Activated CD8-positive, alpha-beta memory T cell treated with anti-CD3 and anti-CD28 coated beads, Interleukin-2, amount 50 U/mL, for 1 hour (primary cell): ENCODE results near the gene KDM6B.
A peak's percentile ranks its signal among the peaks of the same experiment; 100 is the strongest.

Experiments
- DNase-seq: peaks from one replicate; pipeline ENCODE4 v3.0.0-alpha.2; 2020; ENCODE audit errors: extremely low read depth

The KDM6B gene

GRCh38 chr17:7840441-7840840 is 6.4 kb downstream of the KDM6B start:
- DNase-seq, result no peak

- no peak for DNase-seq
Measured at GRCh38 chr17:7840875-7841274, 6.9 kb downstream of the KDM6B start.

- peak; percentile 95 for DNase-seq
Measured at GRCh38 chr17:7841396-7841914, 7.4 kb downstream of the KDM6B start.

- DNase-seq, result no peak
Measured at GRCh38 chr17:7841915-7842379, 7.9 kb downstream of the KDM6B start.

DNA sequence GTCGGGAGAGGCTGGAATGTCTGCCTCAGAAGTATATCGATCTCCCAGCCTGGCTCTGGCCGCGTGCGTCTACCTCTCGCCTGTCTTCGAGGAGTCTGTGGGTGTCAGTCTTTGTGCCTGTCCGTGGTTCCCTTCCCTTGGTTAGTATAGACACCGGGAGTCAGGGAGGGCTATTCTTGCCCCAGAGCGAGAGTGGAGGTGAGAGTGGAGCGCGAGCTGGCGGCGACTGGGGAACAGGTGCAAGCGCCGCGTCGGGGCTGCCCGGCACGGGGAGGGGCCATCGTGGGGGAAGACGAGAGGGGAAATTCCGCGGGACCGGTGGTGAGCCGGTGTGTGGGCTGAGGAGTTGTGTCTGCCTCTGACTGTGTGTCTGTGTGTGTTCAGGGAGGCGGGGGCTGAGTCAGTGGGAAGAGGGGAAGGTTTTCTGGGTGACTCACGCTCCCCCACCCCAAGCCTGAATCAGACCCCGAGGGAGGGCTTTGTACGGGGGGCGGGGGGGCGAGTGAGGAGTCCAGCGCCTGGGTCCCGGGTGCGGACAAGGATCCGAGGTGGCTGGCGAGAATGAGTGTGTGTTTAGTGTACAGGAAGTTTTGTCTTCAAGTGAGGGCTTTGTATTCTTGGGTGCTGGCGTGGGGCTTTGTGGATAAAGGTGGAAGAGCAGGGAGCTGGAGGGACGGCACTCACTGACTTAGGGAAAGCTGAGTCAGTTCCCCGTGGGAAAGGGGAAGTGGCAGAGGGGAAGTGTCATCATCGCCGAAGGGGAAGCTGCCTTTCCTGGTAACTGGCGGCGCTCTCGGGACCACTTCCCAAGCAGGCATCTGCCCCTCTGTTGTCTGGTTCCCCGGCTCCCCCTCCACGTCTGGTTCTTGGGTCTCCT is 8.6 kb downstream of the KDM6B start:
- DNase-seq, result peak; percentile 99

GRCh38 chr17:7843257-7843535 is 9.2 kb downstream of the KDM6B start:
- DNase-seq, result no peak

GRCh38 chr17:7843536-7844291 is 9.7 kb downstream of the KDM6B start:
- DNase-seq, result peak; percentile 86

DNA sequence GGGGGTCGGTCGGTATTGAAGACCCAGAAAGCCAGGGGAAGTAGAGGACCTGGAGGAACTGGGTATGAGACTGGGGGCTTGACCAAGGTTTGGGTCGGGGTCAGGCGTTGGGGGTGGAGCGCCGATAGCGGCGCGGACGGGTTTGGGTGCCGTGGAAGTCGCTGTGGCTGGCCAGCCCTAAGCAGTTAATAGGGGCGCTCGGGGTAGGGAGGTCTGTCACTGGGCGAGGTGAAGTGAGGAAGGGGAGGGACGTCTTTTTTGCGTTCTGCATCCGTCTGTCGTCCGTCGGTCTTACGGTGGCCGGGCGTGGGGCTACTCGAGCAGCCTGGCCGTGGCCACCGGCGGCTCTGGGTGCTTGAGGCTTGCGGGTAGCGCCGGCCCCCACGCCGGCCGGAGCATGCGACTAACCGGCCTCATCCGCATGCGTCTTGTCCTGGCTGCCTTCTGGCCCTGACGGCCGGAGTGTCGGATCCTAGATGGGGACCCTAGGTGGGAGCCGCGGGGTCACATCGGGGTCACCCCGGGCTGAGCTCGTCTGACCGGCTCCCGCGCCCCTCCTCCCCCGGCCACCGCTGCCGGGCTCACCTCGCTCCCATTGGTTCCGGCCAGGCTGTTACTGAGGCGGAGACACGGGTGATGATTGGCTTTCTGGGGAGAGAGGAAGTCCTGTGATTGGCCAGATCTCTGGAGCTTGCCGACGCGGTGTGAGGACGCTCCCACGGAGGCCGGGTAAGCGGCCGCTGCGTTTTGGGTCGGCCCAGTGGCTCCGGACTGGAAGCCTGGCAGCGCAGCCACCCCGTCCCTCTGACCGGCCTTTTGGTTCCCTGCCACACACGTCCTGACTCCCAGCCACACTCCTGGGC is 10.5 kb downstream of the KDM6B start:
- DNase-seq, result no peak

GRCh38 chr17:7845359-7846062 is 11.5 kb downstream of the KDM6B start:
- no peak for DNase-seq

- DNase-seq, result no peak
Measured at GRCh38 chr17:7846063-7846735, 12.2 kb downstream of the KDM6B start.

DNA sequence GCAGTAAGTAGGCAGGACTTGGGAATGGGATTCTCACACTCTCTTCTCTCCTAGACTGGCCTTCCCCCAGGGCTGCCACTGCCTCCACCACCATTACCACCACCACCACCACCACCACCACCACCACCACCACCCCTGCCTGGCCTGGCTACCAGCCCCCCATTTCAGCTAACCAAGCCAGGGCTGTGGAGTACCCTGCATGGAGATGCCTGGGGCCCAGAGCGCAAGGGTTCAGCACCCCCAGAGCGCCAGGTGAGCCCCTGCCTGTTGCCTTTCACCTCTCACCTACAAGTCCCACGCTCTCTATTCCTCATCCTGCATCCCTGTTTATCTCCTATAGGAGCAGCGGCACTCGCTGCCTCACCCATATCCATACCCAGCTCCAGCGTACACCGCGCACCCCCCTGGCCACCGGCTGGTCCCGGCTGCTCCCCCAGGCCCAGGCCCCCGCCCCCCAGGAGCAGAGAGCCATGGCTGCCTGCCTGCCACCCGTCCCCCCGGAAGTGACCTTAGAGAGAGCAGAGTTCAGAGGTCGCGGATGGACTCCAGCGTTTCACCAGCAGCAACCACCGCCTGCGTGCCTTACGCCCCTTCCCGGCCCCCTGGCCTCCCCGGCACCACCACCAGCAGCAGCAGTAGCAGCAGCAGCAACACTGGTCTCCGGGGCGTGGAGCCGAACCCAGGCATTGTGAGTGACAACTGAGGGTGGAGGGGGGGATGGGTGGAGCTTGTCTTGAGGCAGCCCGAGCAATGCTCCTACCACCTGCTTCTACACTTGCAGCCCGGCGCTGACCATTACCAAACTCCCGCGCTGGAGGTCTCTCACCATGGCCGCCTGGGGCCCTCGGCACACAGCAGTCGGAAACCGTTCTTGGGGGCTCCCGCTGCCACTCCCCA is 13.0 kb downstream of the KDM6B start:
- DNase-seq, result no peak

GRCh38 chr17:7848131-7848579 is 14.1 kb downstream of the KDM6B start:
- DNase-seq, result no peak

DNA sequence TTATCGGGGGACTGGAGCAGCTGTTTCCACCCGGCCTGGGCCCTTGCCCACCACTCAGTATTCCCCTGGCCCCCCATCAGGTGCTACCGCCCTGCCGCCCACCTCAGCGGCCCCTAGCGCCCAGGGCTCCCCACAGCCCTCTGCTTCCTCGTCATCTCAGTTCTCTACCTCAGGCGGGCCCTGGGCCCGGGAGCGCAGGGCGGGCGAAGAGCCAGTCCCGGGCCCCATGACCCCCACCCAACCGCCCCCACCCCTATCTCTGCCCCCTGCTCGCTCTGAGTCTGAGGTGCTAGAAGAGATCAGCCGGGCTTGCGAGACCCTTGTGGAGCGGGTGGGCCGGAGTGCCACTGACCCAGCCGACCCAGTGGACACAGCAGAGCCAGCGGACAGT is 14.7 kb downstream of the KDM6B start:
- DNase-seq, result no peak

- DNase-seq, result no peak
Measured at GRCh38 chr17:7849130-7849750, 15.2 kb downstream of the KDM6B start.

GRCh38 chr17:7849751-7850504 is 15.9 kb downstream of the KDM6B start:
- DNase-seq, result no peak

DNA sequence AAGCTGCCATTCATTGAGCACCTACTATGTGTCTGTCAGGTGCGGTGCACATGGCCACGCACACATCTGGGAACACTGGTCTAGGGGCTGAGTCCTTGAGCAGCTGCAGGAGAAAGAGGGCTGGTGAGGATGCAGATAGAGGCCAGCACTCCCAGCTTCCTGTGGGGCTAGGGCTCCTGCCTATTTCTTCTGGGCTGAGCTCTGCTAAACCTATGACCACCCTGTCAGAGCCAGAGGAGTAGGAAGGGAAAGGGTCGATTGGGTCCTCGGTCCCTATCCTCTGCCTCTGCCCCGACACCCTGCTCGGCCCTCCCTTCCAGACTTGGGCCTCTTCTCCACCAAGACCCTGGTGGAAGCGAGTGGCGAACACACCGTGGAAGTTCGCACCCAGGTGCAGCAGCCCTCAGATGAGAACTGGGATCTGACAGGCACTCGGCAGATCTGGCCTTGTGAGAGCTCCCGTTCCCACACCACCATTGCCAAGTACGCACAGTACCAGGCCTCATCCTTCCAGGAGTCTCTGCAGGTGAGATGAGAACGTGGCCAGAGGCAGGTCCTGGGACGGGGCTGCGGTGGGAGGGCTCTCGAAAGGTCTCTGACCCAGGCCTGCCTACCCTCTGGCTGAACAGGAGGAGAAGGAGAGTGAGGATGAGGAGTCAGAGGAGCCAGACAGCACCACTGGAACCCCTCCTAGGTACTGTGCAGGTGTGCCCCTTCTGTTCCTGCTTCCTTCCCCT is 16.9 kb downstream of the KDM6B start:
- no peak for DNase-seq

GRCh38 chr17:7851438-7852261 is 17.6 kb downstream of the KDM6B start:
- DNase-seq, result peak; percentile 91
